Activated CD8-positive, alpha-beta T cell treated with anti-CD3 and anti-CD28 coated beads, Interleukin-2, amount 10 ng/mL, durations not matched to agents 7 days and 5 days (primary cell): ENCODE data around the gene GOLGA7B. TPM values are rescaled to one million over a fixed set of nuclear protein-coding genes. Genes with fewer than 3 reads are reported as not detected.
"Not testable (repeated sequence)": the region's sequence is repeated elsewhere in the genome, so short reads cannot be mapped to it uniquely, and the experiment has no call there.

Experiments used
- ATAC-seq: fragments of 150-1000 bp; cut with Tn5 transposase; one replicate; pipeline ENCODE4 v1.10.0; 2021; ENCODE audit warnings: moderate library complexity
- CTCF ChIA-PET: fragments of 350-600 bp; sonication (Branson Sonifier 250); formaldehyde crosslinking; loops from one replicate; lab custom pipeline; 2021; ENCODE audit warnings: antibody characterized with exemption; lab: Charles Lee
- POLR2A ChIA-PET: fragments of 350-600 bp; sonication (Branson Sonifier 250); formaldehyde crosslinking; loops from one replicate; lab custom pipeline; 2021; ENCODE audit warnings: antibody characterized with exemption; lab: Charles Lee
- DNase-seq: peaks from one replicate; pipeline ENCODE4 v3.0.0-alpha.2; 2020
- H3K27ac Mint-ChIP-seq: one replicate; pipeline ENCODE4 v1.8.0; 2021; ENCODE audit warnings: mild to moderate bottlenecking, mixed read lengths
- H3K27me3 Mint-ChIP-seq: one replicate; pipeline ENCODE4 v1.8.0; 2021; ENCODE audit warnings: low read depth, mixed read lengths
- H3K36me3 Mint-ChIP-seq: one replicate; pipeline ENCODE4 v1.8.0; 2021; ENCODE audit warnings: low read depth, mixed read lengths
- H3K4me1 Mint-ChIP-seq: one replicate; pipeline ENCODE4 v1.8.0; 2021; ENCODE audit warnings: low read depth, mixed read lengths
- H3K4me3 Mint-ChIP-seq: one replicate; pipeline ENCODE4 v1.8.0; 2021; ENCODE audit warnings: mild to moderate bottlenecking, mixed read lengths
- H3K9me3 Mint-ChIP-seq: one replicate; pipeline ENCODE4 v1.8.0; 2022; ENCODE audit warnings: mixed read lengths; ENCODE audit not compliant: insufficient read depth
- total RNA-seq, 2 experiments: library from RNA; stranded (reverse); gene quantifications; one replicate each; pipeline ENCODE4 v1.2.3, GENCODE V29; 2021

The GOLGA7B gene
- total RNA-seq, 2 experiments from 2014 or later = 10.4 to 11.0 TPM

DNA sequence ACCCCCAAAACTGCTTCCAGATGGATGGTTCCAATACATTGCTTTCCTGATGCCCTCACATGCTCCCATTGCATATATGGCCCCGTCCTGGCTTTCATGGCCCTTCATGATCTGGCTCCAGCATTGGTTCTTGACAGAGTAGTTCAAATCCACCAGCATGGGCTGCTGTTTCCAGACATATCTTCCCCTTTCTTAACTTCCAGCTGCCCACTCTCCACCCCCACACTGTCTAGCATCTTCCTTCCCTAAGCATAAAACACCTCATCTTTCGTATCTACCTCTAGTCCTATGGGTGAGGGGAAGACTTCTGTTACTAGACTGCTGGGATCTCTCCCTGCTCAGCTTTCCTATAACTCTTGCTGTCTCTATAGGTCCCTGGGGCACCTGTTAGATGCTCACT lies 13.2 kb upstream of the GOLGA7B start:
- Mint-ChIP-seq H3K27ac (no peak overlapping the region), H3K36me3 (peaks cover 5% of the 10 kb centered on the region), H3K27me3 (peaks cover 16% of the 10 kb centered on the region), H3K4me3 (no peak overlapping the region), H3K4me1 (peaks cover 15% of the 10 kb centered on the region), H3K9me3 (no peaks in the 10 kb centered on the region)
- no peak for ATAC-seq
- ChIA-PET CTCF (no interaction called here), POLR2A (no interaction called here)
- DNase-seq = no peak

GRCh38 chr10:97838091-97838490 lies 11.6 kb upstream of the GOLGA7B start:
- H3K36me3 Mint-ChIP-seq = peaks cover 5% of the 10 kb centered on the region
- H3K4me3 Mint-ChIP-seq = no peak overlapping the region
- ChIA-PET CTCF (no interaction called here), POLR2A (no interaction called here)
- ATAC-seq (no peak), DNase-seq (no peak)
- peaks cover 21% of the 10 kb centered on the region for H3K4me1 Mint-ChIP-seq
- H3K27me3 Mint-ChIP-seq = peaks cover 19% of the 10 kb centered on the region
- no peaks in the 10 kb centered on the region for H3K9me3 Mint-ChIP-seq
- no peak overlapping the region for H3K27ac Mint-ChIP-seq

DNA sequence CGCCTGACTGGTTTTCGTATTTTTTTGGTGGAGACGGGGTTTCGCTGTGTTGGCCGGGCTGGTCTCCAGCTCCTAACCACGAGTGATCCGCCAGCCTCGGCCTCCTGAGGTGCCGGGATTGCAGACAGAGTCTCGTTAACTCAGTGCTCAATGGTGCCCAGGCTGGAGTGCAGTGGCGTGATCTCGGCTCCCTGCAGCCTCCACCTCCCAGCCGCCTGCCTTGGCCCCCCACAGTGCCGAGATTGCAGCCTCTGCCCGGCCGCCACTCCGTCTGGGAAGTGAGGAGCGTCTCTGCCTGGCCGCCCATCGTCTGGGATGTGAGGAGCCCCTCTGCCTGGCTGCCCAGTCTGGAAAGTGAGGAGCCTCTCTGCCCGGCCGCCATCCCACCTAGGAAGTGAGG lies 8.5 kb upstream of the GOLGA7B start:
- H3K27me3 Mint-ChIP-seq, H3K9me3 Mint-ChIP-seq, H3K36me3 Mint-ChIP-seq, DNase-seq, POLR2A ChIA-PET, ATAC-seq, H3K27ac Mint-ChIP-seq, H3K4me3 Mint-ChIP-seq, CTCF ChIA-PET: not testable (repeated sequence)
- peaks cover 26% of the 10 kb centered on the region for H3K4me1 Mint-ChIP-seq

DNA sequence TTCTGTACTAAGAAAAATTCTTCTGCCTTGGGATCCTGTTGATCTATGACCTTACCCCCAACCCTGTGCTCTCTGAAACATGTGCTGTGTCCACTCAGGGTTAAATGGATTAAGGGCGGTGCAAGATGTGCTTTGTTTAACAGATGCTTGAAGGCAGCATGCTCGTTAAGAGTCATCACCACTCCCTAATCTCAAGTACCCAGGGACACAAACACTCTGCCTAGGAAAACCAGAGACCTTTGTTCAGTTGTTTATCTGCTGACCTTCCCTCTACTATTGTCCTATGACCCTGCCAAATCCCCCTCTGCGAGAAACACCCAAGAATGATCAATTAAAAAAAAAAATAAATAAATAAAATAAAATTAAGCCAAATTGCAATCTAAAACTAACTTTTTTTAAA lies 7.5 kb upstream of the GOLGA7B start:
- H3K27me3 Mint-ChIP-seq, H3K27ac Mint-ChIP-seq, H3K9me3 Mint-ChIP-seq, POLR2A ChIA-PET, H3K4me3 Mint-ChIP-seq, H3K36me3 Mint-ChIP-seq, DNase-seq, CTCF ChIA-PET, ATAC-seq: not testable (repeated sequence)
- H3K4me1 Mint-ChIP-seq = peaks cover 26% of the 10 kb centered on the region

- Mint-ChIP-seq H3K27ac (no peak overlapping the region), H3K4me1 (peaks cover 26% of the 10 kb centered on the region), H3K36me3 (no peaks in the 10 kb centered on the region), H3K27me3 (peaks cover 4% of the 10 kb centered on the region), H3K9me3 (no peaks in the 10 kb centered on the region), H3K4me3 (no peak overlapping the region)
- DNase-seq (no peak), ATAC-seq (no peak)
- ChIA-PET CTCF (interaction anchor here (1.0 to 1.1 kb wide), 2 partner anchors 26 to 50 kb away, joined by 5 read pairs; no protein-coding TSS in a partner anchor), POLR2A (no interaction called here)
Measured at GRCh38 chr10:97842656-97843280, 6.9 kb upstream of the GOLGA7B start.

DNA sequence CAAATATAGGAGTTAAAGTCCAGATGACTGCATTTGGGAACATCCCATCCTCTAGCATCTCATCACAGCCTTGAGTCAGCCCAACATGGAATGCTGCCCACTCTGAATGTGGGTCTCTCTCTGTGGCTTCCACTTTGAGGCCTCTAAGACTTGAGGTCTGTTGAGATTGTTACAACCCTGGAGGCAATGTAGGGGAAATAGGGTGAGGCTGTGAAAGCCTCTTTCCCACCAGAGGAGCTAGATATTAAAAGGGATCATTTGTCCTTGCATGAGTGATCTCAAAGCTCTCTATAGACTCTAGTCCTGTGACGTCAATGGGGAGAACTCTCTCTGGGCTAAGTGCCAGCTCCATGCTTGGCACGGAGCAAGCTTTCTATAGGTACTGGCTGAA lies 6.4 kb upstream of the GOLGA7B start:
- Mint-ChIP-seq H3K36me3 (no peaks in the 10 kb centered on the region), H3K4me1 (peaks cover 26% of the 10 kb centered on the region), H3K4me3 (no peak overlapping the region), H3K27ac (no peak overlapping the region), H3K9me3 (no peaks in the 10 kb centered on the region), H3K27me3 (peaks cover 4% of the 10 kb centered on the region)
- CTCF ChIA-PET = interaction anchor here (0.6 to 1.1 kb wide), 3 partner anchors 26 to 51 kb away, joined by 3 to 5 read pairs (median 5); no protein-coding TSS in a partner anchor
- ATAC-seq (no peak), DNase-seq (no peak)
- POLR2A ChIA-PET = no interaction called here

GRCh38 chr10:97843972-97844371 lies 5.7 kb upstream of the GOLGA7B start:
- H3K4me3 Mint-ChIP-seq, POLR2A ChIA-PET, H3K27ac Mint-ChIP-seq, DNase-seq, H3K27me3 Mint-ChIP-seq, ATAC-seq, H3K9me3 Mint-ChIP-seq, H3K36me3 Mint-ChIP-seq: not testable (repeated sequence)
- CTCF ChIA-PET = interaction anchor here (1.0 kb wide), 1 partner anchor 52 kb away, joined by 5 read pairs; no protein-coding TSS in a partner anchor
- peaks cover 29% of the 10 kb centered on the region for H3K4me1 Mint-ChIP-seq

DNA sequence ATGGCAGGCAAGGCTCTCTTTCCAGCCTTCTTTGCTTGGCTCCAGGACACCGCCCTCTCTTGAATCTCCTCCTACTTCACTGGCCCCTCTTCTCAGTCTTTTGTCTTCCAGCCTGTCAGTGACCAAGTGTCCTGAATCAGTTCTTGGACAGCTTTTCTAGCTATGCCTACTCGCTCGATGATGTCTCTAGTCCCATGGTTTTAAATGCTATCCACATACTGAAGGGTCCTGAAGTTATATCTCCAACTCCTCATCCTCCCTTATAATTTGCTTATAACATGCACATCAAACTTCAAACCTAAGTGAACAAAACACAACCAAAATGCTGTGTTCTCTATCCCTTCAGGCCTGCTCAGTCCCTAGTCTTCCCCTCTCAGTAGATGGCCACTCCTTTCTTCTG lies 5.0 kb upstream of the GOLGA7B start:
- ChIA-PET CTCF (no interaction called here), POLR2A (no interaction called here)
- ATAC-seq (no peak), DNase-seq (no peak)
- no peaks in the 10 kb centered on the region for H3K36me3 Mint-ChIP-seq
- H3K4me1 Mint-ChIP-seq = peaks cover 29% of the 10 kb centered on the region
- H3K27ac Mint-ChIP-seq = no peak overlapping the region
- no peaks in the 10 kb centered on the region for H3K9me3 Mint-ChIP-seq
- H3K4me3 Mint-ChIP-seq = no peak overlapping the region
- H3K27me3 Mint-ChIP-seq = peaks cover 4% of the 10 kb centered on the region

- H3K27me3 Mint-ChIP-seq = no peaks in the 10 kb centered on the region
- peaks cover 6% of the 10 kb centered on the region for H3K36me3 Mint-ChIP-seq
- H3K9me3 Mint-ChIP-seq = no peaks in the 10 kb centered on the region
- peak overlapping the region; percentile 83 for H3K27ac Mint-ChIP-seq
- ChIA-PET POLR2A (interaction anchor here (0.6 to 1.4 kb wide), 7 partner anchors 10 to 75 kb away, joined by 3 to 4 read pairs (median 3); no protein-coding TSS in a partner anchor), CTCF (interaction anchor here (0.7 to 8.2 kb wide), 7 partner anchors 20 to 140 kb away, joined by 3 to 45 read pairs (median 3); no protein-coding TSS in a partner anchor)
- DNase-seq = no peak
- peak; percentile 32 for ATAC-seq
- H3K4me3 Mint-ChIP-seq = peak overlapping the region; percentile 78
- H3K4me1 Mint-ChIP-seq = peaks cover 37% of the 10 kb centered on the region
Measured at GRCh38 chr10:97849103-97849686, 448 bp upstream of the GOLGA7B start.

GRCh38 chr10:97850446-97850845 lies 803 bp downstream of the GOLGA7B start:
- Mint-ChIP-seq H3K9me3 (no peaks in the 10 kb centered on the region), H3K36me3 (peaks cover 8% of the 10 kb centered on the region), H3K27ac (peak overlapping the region; percentile 78), H3K4me3 (peak overlapping the region; percentile 84), H3K27me3 (no peaks in the 10 kb centered on the region), H3K4me1 (peaks cover 37% of the 10 kb centered on the region)
- DNase-seq = peak; percentile 52
- POLR2A ChIA-PET = interaction anchor here (0.8 to 1.4 kb wide), 3 partner anchors 23 to 78 kb away, joined by 3 to 4 read pairs (median 4); no protein-coding TSS in a partner anchor
- CTCF ChIA-PET = interaction anchor here (1.1 to 8.2 kb wide), 4 partner anchors 9 to 58 kb away, joined by 3 to 45 read pairs (median 22); no protein-coding TSS in a partner anchor
- ATAC-seq = peak; percentile 25

- Mint-ChIP-seq H3K4me1 (peaks cover 37% of the 10 kb centered on the region), H3K27ac (peak overlapping the region; percentile 78), H3K9me3 (no peaks in the 10 kb centered on the region), H3K27me3 (no peaks in the 10 kb centered on the region), H3K36me3 (peaks cover 8% of the 10 kb centered on the region), H3K4me3 (peak overlapping the region; percentile 84)
- peak; percentile 34 for ATAC-seq
- ChIA-PET CTCF (interaction anchor here (1.1 to 8.2 kb wide), 5 partner anchors 8 to 59 kb away, joined by 3 to 45 read pairs (median 5); no protein-coding TSS in a partner anchor), POLR2A (no interaction called here)
- peak; percentile 50 for DNase-seq
Measured at GRCh38 chr10:97851341-97852001, 1.8 kb downstream of the GOLGA7B start.
